PC-3 (cell line): Measurements from ENCODE around the gene TBX3. TPM values are rescaled to one million over a fixed set of nuclear protein-coding genes. Genes with fewer than 3 reads are reported as not detected.

Source experiments
- ATAC-seq: fragments of 200-7000 bp; cut with Tn5 transposase; 2 replicates; pipeline ENCODE4 v1.9.1; 2020; ENCODE audit warnings: mild to moderate bottlenecking, moderate library complexity
- BruUV-seq: library from RNA; stranded (reverse); fragments of 400-500 nt; replicated peaks from 2 replicates; lab custom pipeline; 2021; lab: Mats Ljungman, UMichigan
- CTCF ChIA-PET: fragments of 300-600 bp; sonication (Branson Sonifier 250); formaldehyde crosslinking; loops from one replicate; lab custom pipeline; 2022; ENCODE audit warnings: antibody characterized with exemption; lab: Charles Lee
- POLR2A ChIA-PET: fragments of 300-600 bp; sonication (Branson Sonifier 250); formaldehyde crosslinking; loops from one replicate; lab custom pipeline; 2022; ENCODE audit warnings: antibody characterized with exemption; ENCODE audit not compliant: unreplicated experiment; lab: Charles Lee
- DNase-seq: peaks from one replicate; pipeline ENCODE4 v3.0.0-alpha.2; 2015
- H2AFZ ChIP-seq: fragments of 300-600 bp; sonication (generic); 2 replicates; pipeline ENCODE4 v1.6.0; 2016; ENCODE audit warnings: antibody characterized with exemption, low read length
- H3F3A ChIP-seq: fragments of 300-600 bp; sonication (generic); one replicate; pipeline ENCODE4 v1.6.0; 2017; ENCODE audit warnings: antibody characterized with exemption, low read length, control low read depth, mild to moderate bottlenecking; ENCODE audit not compliant: unreplicated experiment
- H3K27ac ChIP-seq: fragments of 300-600 bp; sonication (generic); 2 replicates; pipeline ENCODE4 v1.5.1; 2016; ENCODE audit warnings: mild to moderate bottlenecking, low read length
- H3K27me3 ChIP-seq: fragments of 300-600 bp; sonication (generic); 2 replicates; pipeline ENCODE4 v1.6.1; 2016; ENCODE audit warnings: low read length, mixed read lengths
- H3K36me3 ChIP-seq: fragments of 300-600 bp; sonication (generic); 2 replicates; pipeline ENCODE4 v1.6.1; 2016; ENCODE audit warnings: low read depth, mixed run types, low read length, mixed read lengths
- H3K4me1 ChIP-seq: fragments of 300-600 bp; sonication (generic); 2 replicates; pipeline ENCODE4 v1.5.1; 2016; ENCODE audit warnings: low read length; ENCODE audit not compliant: insufficient read depth
- H3K4me2 ChIP-seq: fragments of 300-600 bp; sonication (generic); 2 replicates; pipeline ENCODE4 v1.6.0; 2016; ENCODE audit warnings: low read length
- H3K4me3 ChIP-seq: fragments of 300-600 bp; sonication (generic); 2 replicates; pipeline ENCODE4 v1.5.1; 2016; ENCODE audit warnings: mild to moderate bottlenecking, low read length, mixed read lengths
- H3K79me2 ChIP-seq: fragments of 300-600 bp; sonication (generic); 2 replicates; pipeline ENCODE4 v1.6.1; 2017; ENCODE audit warnings: low read length, mixed read lengths
- H3K9ac ChIP-seq: fragments of 300-600 bp; sonication (generic); 2 replicates; pipeline ENCODE4 v1.6.0; 2016; ENCODE audit warnings: mild to moderate bottlenecking, low read length
- H3K9me2 ChIP-seq: fragments of 300-600 bp; sonication (generic); replicated peaks from 2 replicates; pipeline ENCODE4 v1.6.1; 2016; ENCODE audit warnings: mixed run types, low read length, mixed read lengths
- H3K9me3 ChIP-seq: fragments of 300-600 bp; sonication (generic); 2 replicates; pipeline ENCODE4 v1.6.1; 2016; ENCODE audit warnings: low read length, mixed read lengths
- H4K20me1 ChIP-seq: fragments of 300-600 bp; sonication (generic); 2 replicates; pipeline ENCODE4 v1.6.1; 2016; ENCODE audit warnings: low read length, mixed read lengths
- CTCF ChIP-seq: fragments of 300-600 bp; sonication (generic); conservative IDR thresholded peaks from 2 replicates; pipeline ENCODE4 v1.5.1; 2017; ENCODE audit warnings: antibody characterized with exemption, low read depth, mild to moderate bottlenecking, low read length
- EZH2 ChIP-seq: fragments of 300-600 bp; sonication (generic); IDR thresholded peaks from one replicate; pipeline ENCODE4 v1.6.1; 2017; ENCODE audit warnings: antibody characterized with exemption, mild to moderate bottlenecking, low read length; ENCODE audit not compliant: unreplicated experiment
- EZH2phosphoT487 ChIP-seq: fragments of 300-600 bp; sonication (generic); IDR thresholded peaks from 2 replicates; pipeline ENCODE4 v1.6.1; 2018; ENCODE audit warnings: mild to moderate bottlenecking, antibody characterized with exemption, low read length, borderline replicate concordance
- intact Hi-C: fragments of 100-400 bp; cut with micrococcal nuclease; formaldehyde crosslinking; loops from 2 replicates; pipeline ENCODE4 v1.9.0; 2023
- total RNA-seq: library from RNA; depleted of rRNA; stranded (reverse); fragments of >200 nt; gene quantifications from 2 replicates; pipeline ENCODE4 v1.2.3, GENCODE V29; 2014

TBX3 gene
- total RNA-seq, 1 experiment from 2014 or later, result 89.4 TPM

GRCh38 chr12:114678718-114679117 is 5.3 kb downstream of the TBX3 start:
- H3K4me2 ChIP-seq, result peak overlapping the region; percentile 92
- POLR2A ChIA-PET, result interaction anchor here (0.6 kb wide), 1 partner anchor 478 kb away, joined by 37 read pairs; no protein-coding TSS in a partner anchor
- no peaks in the 10 kb centered on the region for H3K9me2 ChIP-seq
- peaks cover 76% of the 10 kb centered on the region for H3K36me3 ChIP-seq
- peak overlapping the region; percentile 94 for H3K4me3 ChIP-seq
- H2AFZ ChIP-seq, result no peak overlapping the region
- H3F3A ChIP-seq, result peaks cover 8% of the 10 kb centered on the region
- peaks cover 100% of the 10 kb centered on the region for H3K79me2 ChIP-seq
- CTCF ChIA-PET, result no interaction called here
- peak overlapping the region; percentile 95 for H3K27ac ChIP-seq
- peaks cover 56% of the 10 kb centered on the region for H4K20me1 ChIP-seq
- no peaks in the 10 kb centered on the region for H3K9me3 ChIP-seq
- H3K9ac ChIP-seq, result peak overlapping the region; percentile 97
- TF ChIP-seq EZH2 (no peak), EZH2phosphoT487 (no peak), CTCF (no peak)
- peaks cover 60% of the 10 kb centered on the region for H3K4me1 ChIP-seq
- intact Hi-C loops, result no loop called here
- BruUV-seq, result no TSS peak
- peak; percentile 28 for DNase-seq
- no peaks in the 10 kb centered on the region for H3K27me3 ChIP-seq
- ATAC-seq, result no peak

- no peak for DNase-seq
- Histone ChIP-seq H3K9me3 (no peaks in the 10 kb centered on the region), H3F3A (peaks cover 9% of the 10 kb centered on the region), H3K36me3 (peaks cover 79% of the 10 kb centered on the region), H3K4me2 (peak overlapping the region; percentile 92), H3K4me3 (peak overlapping the region; percentile 94), H3K79me2 (peaks cover 100% of the 10 kb centered on the region), H3K9me2 (no peaks in the 10 kb centered on the region), H3K27me3 (no peaks in the 10 kb centered on the region), H3K27ac (peak overlapping the region; percentile 95), H3K4me1 (peaks cover 67% of the 10 kb centered on the region), H3K9ac (peak overlapping the region; percentile 97; the same call in 1 of the 2 replicates), H2AFZ (no peak overlapping the region), H4K20me1 (peaks cover 50% of the 10 kb centered on the region)
- ChIA-PET POLR2A (no interaction called here), CTCF (no interaction called here)
- no peak for ATAC-seq
- intact Hi-C loops, result no loop called here
- no TSS peak for BruUV-seq
- TF ChIP-seq CTCF, result no peak; the same call in 1 of the 2 replicates
- no peak for TF ChIP-seq EZH2phosphoT487
- no peak for TF ChIP-seq EZH2
These were observed 5.9 kb downstream of the TBX3 start for GRCh38 chr12:114678028-114678427.

- H3K9ac ChIP-seq, result peak overlapping the region; percentile 83
- H3K4me1 ChIP-seq, result peaks cover 85% of the 10 kb centered on the region
- 0 out of 2 replicates have a peak, but pooled peaks have one; percentile 16 for TF ChIP-seq CTCF
- no peak for TF ChIP-seq EZH2phosphoT487
- no peak for TF ChIP-seq EZH2
- no peaks in the 10 kb centered on the region for H3K27me3 ChIP-seq
- CTCF ChIA-PET, result interaction anchor here (0.9 kb wide), 1 partner anchor 8 kb away, joined by 6 read pairs; no protein-coding TSS in a partner anchor
- peak overlapping the region; percentile 94 for H3K4me3 ChIP-seq
- peaks cover 66% of the 10 kb centered on the region for H3K36me3 ChIP-seq
- no TSS peak for BruUV-seq
- intact Hi-C loops, result no loop called here
- H3K4me2 ChIP-seq, result peak overlapping the region; percentile 92
- H3K79me2 ChIP-seq, result peaks cover 100% of the 10 kb centered on the region
- no peaks in the 10 kb centered on the region for H3K9me2 ChIP-seq
- no peak overlapping the region for H2AFZ ChIP-seq
- H3K27ac ChIP-seq, result peak overlapping the region; percentile 89
- DNase-seq (peak; percentile 45), ATAC-seq (peak; percentile 4)
- peaks cover 32% of the 10 kb centered on the region for H4K20me1 ChIP-seq
- H3F3A ChIP-seq, result peaks cover 9% of the 10 kb centered on the region
- POLR2A ChIA-PET, result interaction anchor here (0.6 to 1.2 kb wide), 2 partner anchors 8 to 53 kb away, joined by 8 to 12 read pairs; partner anchors contain the start of gene TBX3
- H3K9me3 ChIP-seq, result no peaks in the 10 kb centered on the region
These were observed 7.7 kb downstream of the TBX3 start for GRCh38 chr12:114676142-114676741.
